ENCODE data around the gene IRF4.
"Not testable (repeated sequence)": the region's sequence is repeated elsewhere in the genome, so short reads cannot be mapped to it uniquely, and the experiment has no call there.

IRF4 gene

GRCh38 chr6:366389-367297, 24.9 kb upstream of the IRF4 start:
- DNase-seq = no peak

GRCh38 chr6:367298-367794, 24.2 kb upstream of the IRF4 start:
- no peak for DNase-seq

GRCh38 chr6:367891-368630, 23.5 kb upstream of the IRF4 start:
- DNase-seq = no peak

- no peak for DNase-seq
These were observed 21.8 kb upstream of the IRF4 start for GRCh38 chr6:369559-370431.

- no peak for DNase-seq
These were observed 21.0 kb upstream of the IRF4 start for GRCh38 chr6:370555-370954.

GRCh38 chr6:371851-372250, 19.7 kb upstream of the IRF4 start:
- DNase-seq = not testable (repeated sequence)

- no peak for DNase-seq
These were observed 19.1 kb upstream of the IRF4 start for GRCh38 chr6:372336-372911.

- DNase-seq = no peak
These were observed 18.5 kb upstream of the IRF4 start for GRCh38 chr6:373031-373430.

- no peak for DNase-seq
These were observed 17.5 kb upstream of the IRF4 start for GRCh38 chr6:373773-374724.

- no peak for DNase-seq
These were observed 16.6 kb upstream of the IRF4 start for GRCh38 chr6:374956-375355.

- no peak for DNase-seq
These were observed 14.5 kb upstream of the IRF4 start for GRCh38 chr6:376827-377640.

- DNase-seq = not testable (repeated sequence)
These were observed 13.9 kb upstream of the IRF4 start for GRCh38 chr6:377641-378020.

GRCh38 chr6:378090-378957, 13.2 kb upstream of the IRF4 start:
- no peak for DNase-seq

GRCh38 chr6:378958-379409, 12.6 kb upstream of the IRF4 start:
- DNase-seq = no peak

- DNase-seq = no peak
These were observed 12.0 kb upstream of the IRF4 start for GRCh38 chr6:379410-380181.

GRCh38 chr6:380234-381218, 11.0 kb upstream of the IRF4 start:
- no peak for DNase-seq

- DNase-seq = no peak
These were observed 9.7 kb upstream of the IRF4 start for GRCh38 chr6:381742-382461.

Measured in activated effector memory CD4-positive, alpha-beta T cell treated with anti-CD3 and anti-CD28 coated beads, Interleukin-2, amount 50 U/mL, for 16 hours (primary cell).